C4-2B (cell line): Measurements from ENCODE around the gene PTPRD.

Source experiments
- H3K27ac ChIP-seq: fragments of 450-650 bp; 2 replicates; pipeline ENCODE4 v1.5.1; 2017
- CTCF ChIP-seq: fragments of 450-650 bp; conservative IDR thresholded peaks from 2 replicates; pipeline ENCODE4 v1.5.1; 2017; ENCODE audit warnings: mild to moderate bottlenecking
- ZFX ChIP-seq: fragments of 450-650 bp; IDR thresholded peaks from 2 replicates; pipeline ENCODE4 v1.6.1; 2017

The PTPRD gene

GRCh38 chr9:8961186-8961851, 1651.5 kb downstream of the PTPRD start:
- H3K27ac ChIP-seq: no peak overlapping the region

DNA sequence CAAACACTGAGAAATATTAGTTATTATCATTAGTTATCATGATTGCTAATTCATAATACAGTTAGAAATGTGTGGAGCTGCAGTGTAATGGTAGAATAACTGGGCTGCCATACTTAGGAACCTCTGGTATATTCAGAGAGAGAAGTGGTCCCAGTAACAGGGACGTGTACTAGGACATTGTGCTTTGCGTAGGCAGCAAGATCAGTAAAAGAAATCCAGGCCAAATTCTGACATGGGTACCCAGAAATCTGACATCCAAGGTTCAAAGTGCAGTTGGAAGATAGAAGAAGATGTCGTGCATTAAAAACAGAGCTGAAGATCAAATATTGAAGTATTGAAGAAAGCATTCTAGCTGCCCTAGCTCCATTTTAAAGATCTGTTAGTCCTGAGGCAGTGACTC, 1652.5 kb downstream of the PTPRD start:
- H3K27ac ChIP-seq: no peak overlapping the region
- no peak for TF ChIP-seq CTCF

More at GRCh38 chr9:8961186-8961851, 1651.5 kb downstream of the PTPRD start:
- no peak for TF ChIP-seq CTCF
- no peak for TF ChIP-seq ZFX

DNA sequence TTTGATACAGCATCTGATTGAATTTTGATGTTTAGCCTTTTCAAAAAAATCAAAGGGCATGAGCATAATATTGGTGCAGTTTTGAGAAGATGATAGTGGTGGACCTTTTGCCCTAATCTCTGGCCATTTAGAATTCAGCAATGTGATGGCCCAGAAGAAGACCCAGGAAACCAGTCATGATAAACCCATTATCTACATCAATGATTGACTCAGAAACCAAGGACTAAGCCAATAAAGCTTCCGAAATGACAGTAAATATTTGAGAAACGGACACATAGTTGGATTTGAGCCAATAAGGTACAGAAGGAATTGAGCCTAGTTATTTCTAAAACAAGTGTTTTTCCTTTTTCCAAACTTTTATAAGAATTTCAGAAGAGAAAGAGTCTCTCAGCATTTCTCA, 1654.4 kb downstream of the PTPRD start:
- TF ChIP-seq CTCF: no peak
- TF ChIP-seq ZFX: no peak
- no peak overlapping the region for H3K27ac ChIP-seq

DNA sequence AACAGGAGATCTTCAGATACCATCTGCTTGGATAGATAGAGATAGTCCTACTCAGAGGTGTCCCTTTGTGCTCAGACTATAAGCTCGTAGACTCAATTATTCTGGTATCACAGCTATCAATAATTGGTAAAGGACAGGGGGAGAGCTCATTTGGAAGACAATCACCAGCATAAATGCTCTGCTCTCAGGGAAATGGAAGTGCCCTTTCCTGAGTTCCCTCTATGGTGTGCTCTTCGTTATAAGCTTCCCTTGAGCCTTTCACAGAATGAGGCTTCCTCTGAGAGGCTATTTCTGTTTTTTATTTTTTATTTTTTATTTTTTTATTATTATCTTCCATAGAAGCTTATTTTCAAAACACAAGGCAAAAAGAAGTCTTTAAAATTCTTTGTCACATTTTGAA, 1657.5 kb downstream of the PTPRD start:
- TF ChIP-seq CTCF: no peak
- TF ChIP-seq ZFX: no peak
- H3K27ac ChIP-seq: no peak overlapping the region

DNA sequence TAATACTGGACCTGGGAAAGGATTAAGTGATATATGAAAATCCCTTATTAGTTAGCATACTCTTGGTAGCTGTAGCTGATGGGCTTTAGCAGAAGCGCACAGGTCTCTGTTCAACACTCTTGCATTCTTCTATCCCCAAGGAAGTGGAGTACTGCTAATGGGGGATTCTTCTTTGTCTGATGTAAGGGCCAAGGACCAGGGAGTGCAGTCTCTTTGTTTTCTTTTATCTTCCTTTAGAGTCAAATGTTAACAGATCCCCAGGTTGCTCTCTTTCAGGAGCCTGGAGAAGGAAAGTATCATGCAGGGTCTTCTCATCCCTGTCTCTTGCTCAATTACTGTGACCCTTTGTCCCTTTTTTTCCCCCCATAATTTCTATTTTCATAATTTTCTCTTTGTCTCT, 1666.3 kb downstream of the PTPRD start:
- no peak overlapping the region for H3K27ac ChIP-seq
- TF ChIP-seq ZFX: no peak
- no peak for TF ChIP-seq CTCF

GRCh38 chr9:8943392-8943791, 1669.4 kb downstream of the PTPRD start:
- TF ChIP-seq CTCF (no peak), ZFX (no peak)
- no peak overlapping the region for H3K27ac ChIP-seq

DNA sequence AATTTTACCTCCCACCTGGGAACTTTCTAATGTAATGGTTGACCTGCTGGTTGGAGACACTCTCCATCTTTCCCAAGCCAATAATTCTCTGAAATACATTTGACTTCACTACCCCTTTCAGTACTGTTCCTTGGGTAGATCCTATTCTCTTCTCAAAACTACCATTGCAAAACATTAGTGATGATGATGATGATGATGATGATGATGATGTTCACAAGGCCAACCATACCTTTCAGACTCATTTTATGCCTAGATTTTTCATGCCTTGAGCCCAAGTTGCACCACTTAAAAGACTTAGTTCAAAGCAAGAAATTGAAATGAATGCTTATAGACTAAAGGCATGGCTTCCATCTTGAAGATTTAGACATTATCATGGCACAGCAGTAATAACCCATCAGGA, 1672.2 kb downstream of the PTPRD start:
- no peak overlapping the region for H3K27ac ChIP-seq
- no peak for TF ChIP-seq ZFX
- no peak for TF ChIP-seq CTCF
